ENCODE data around the gene MAPK12. TPM values are rescaled to one million over a fixed set of nuclear protein-coding genes. Genes with fewer than 3 reads are reported as not detected.
A peak's percentile ranks its signal among the peaks of the same experiment; 100 is the strongest.

The MAPK12 gene
- total RNA-seq, 2 donors from 2014 or later: 46.5 to 57.0 TPM

DNA sequence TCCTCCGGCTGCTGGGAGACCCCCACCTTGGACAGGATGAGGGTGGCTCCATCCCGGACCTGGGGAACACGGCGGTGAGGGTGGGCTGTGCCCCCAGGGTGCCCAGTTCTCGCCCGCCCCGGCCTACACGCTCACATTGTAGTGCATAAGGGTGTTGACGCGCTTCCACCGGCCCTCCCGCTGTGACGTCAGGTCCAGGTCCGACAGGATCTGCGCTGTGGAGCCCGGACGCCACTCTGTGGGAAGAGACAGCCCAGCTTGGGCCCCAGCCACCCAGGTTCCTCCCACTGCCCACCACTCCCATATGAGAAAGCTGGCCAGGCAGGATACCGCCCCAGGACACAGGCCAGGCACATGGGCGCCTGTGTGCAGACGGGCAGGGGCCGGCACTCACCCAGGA, 17.0 kb upstream of the MAPK12 start:
- 96% methylated on average over 19 to 21 of the region's 21 CpGs for WGBS, 2 experiments (ENCODE audit: insufficient coverage in 1 of 2, insufficient read length in 1 of 2)
- Histone ChIP-seq H3K27ac (ENCODE audit: low read depth, low read length) (no peak overlapping the region), H3K36me3 (ENCODE audit: control insufficient read depth, insufficient read depth, low read length) (peaks cover 19% of the 10 kb centered on the region), H3K27me3 (ENCODE audit: control insufficient read depth, insufficient read depth, low read length, poor library complexity, severe bottlenecking) (no peaks in the 10 kb centered on the region), H3K4me1 (ENCODE audit: control insufficient read depth, insufficient read depth, low read length) (no peaks in the 10 kb centered on the region), H3K9ac (ENCODE audit: extremely low read depth, low read length, poor library complexity, severe bottlenecking) (no peak overlapping the region), H3K9me3 (ENCODE audit: control insufficient read depth, low read length) (peaks cover 4% of the 10 kb centered on the region), H3K4me3 (ENCODE audit: low read length) (no peak overlapping the region)
- Mint-ChIP-seq H3K4me3 (no peak overlapping the region), H3K9me3 (peaks cover 7% of the 10 kb centered on the region), H3K27ac (no peak overlapping the region), H3K36me3 (ENCODE audit: low read depth) (peaks cover 48% of the 10 kb centered on the region), H3K27me3 (ENCODE audit: insufficient read depth) (peaks cover 2% of the 10 kb centered on the region), H3K4me1 (no peaks in the 10 kb centered on the region)
- no peak for DNase-seq
- TF ChIP-seq CTCF (conservative IDR thresholded peaks at IDR 0.05): no peak

GRCh38 chr22:50277761-50278160, 16.3 kb upstream of the MAPK12 start:
- peaks cover 5% of the 10 kb centered on the region for H3K27me3 Mint-ChIP-seq (ENCODE audit: insufficient read depth)
- Histone ChIP-seq H3K4me3 (ENCODE audit: low read length) (no peak overlapping the region), H3K36me3 (ENCODE audit: control insufficient read depth, insufficient read depth, low read length) (peaks cover 16% of the 10 kb centered on the region), H3K27me3 (ENCODE audit: control insufficient read depth, insufficient read depth, low read length, poor library complexity, severe bottlenecking) (no peaks in the 10 kb centered on the region), H3K9me3 (ENCODE audit: control insufficient read depth, low read length) (peaks cover 4% of the 10 kb centered on the region), H3K9ac (ENCODE audit: extremely low read depth, low read length, poor library complexity, severe bottlenecking) (no peak overlapping the region), H3K27ac (ENCODE audit: low read depth, low read length) (no peak overlapping the region), H3K4me1 (ENCODE audit: control insufficient read depth, insufficient read depth, low read length) (no peaks in the 10 kb centered on the region)
- no peak for TF ChIP-seq CTCF (conservative IDR thresholded peaks at IDR 0.05)
- DNase-seq: no peak
- WGBS, 2 experiments (ENCODE audit: insufficient coverage in 1 of 2, insufficient read length in 1 of 2): 94 to 96% methylated on average over 15 to 25 of the region's 25 CpGs
- H3K4me1 Mint-ChIP-seq: no peaks in the 10 kb centered on the region
- peaks cover 7% of the 10 kb centered on the region for H3K9me3 Mint-ChIP-seq
- no peak overlapping the region for H3K4me3 Mint-ChIP-seq
- H3K36me3 Mint-ChIP-seq (ENCODE audit: low read depth): peaks cover 48% of the 10 kb centered on the region
- H3K27ac Mint-ChIP-seq: no peak overlapping the region

DNA sequence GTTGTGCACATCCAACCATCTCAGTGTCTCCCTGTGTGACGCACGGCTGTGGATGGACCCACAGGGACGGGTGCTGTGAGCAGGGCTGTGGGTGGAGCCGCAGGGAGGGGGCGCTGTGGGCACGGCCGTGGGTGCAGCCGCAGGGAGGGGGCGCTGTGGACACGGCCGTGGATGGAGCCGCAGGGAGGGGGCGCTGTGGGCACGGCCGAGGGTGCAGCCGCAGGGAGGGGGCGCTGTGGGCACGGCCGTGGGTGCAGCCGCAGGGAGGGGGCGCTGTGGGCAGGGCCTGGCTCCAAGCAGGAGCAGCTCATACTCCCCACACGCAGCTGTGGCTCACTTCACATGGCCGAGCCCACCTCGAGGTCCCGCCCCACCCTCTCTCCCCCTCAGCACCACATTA, 14.7 kb upstream of the MAPK12 start:
- Mint-ChIP-seq H3K36me3 (ENCODE audit: low read depth) (peaks cover 39% of the 10 kb centered on the region), H3K4me1 (no peaks in the 10 kb centered on the region), H3K9me3 (peaks cover 7% of the 10 kb centered on the region), H3K27ac (no peak overlapping the region), H3K27me3 (ENCODE audit: insufficient read depth) (peaks cover 13% of the 10 kb centered on the region), H3K4me3 (no peak overlapping the region)
- peak; percentile 86 for DNase-seq
- H3K27me3 ChIP-seq (ENCODE audit: control insufficient read depth, insufficient read depth, low read length, poor library complexity, severe bottlenecking): peaks cover 5% of the 10 kb centered on the region
- no peak overlapping the region for H3K4me3 ChIP-seq (ENCODE audit: low read length)
- H3K9ac ChIP-seq (ENCODE audit: extremely low read depth, low read length, poor library complexity, severe bottlenecking): no peak overlapping the region
- H3K9me3 ChIP-seq (ENCODE audit: control insufficient read depth, low read length): peaks cover 4% of the 10 kb centered on the region
- H3K4me1 ChIP-seq (ENCODE audit: control insufficient read depth, insufficient read depth, low read length): peaks cover 2% of the 10 kb centered on the region
- no peak overlapping the region for H3K27ac ChIP-seq (ENCODE audit: low read depth, low read length)
- peak; percentile 70 for TF ChIP-seq CTCF (conservative IDR thresholded peaks at IDR 0.05)
- 83 to 88% methylated on average over 19 to 24 of the region's 25 CpGs for WGBS, 2 experiments (ENCODE audit: insufficient coverage in 1 of 2, insufficient read length in 1 of 2)
- peaks cover 15% of the 10 kb centered on the region for H3K36me3 ChIP-seq (ENCODE audit: control insufficient read depth, insufficient read depth, low read length)
